HG03442 (cell line): ENCODE data around the gene HELZ.

Source experiments
- ATAC-seq: cut with Tn5 transposase; IDR thresholded peaks from one replicate; pipeline ENCODE4 v1.9.1; 2021; ENCODE audit warnings: mild to moderate bottlenecking, moderate library complexity; ENCODE audit not compliant: unreplicated experiment

Gene HELZ

GRCh38 chr17:67035131-67036083 lies 209.6 kb downstream of the HELZ start:
- peak; percentile 77 for ATAC-seq

- no peak for ATAC-seq
These were observed 211.4 kb downstream of the HELZ start for GRCh38 chr17:67033613-67034012.

- no peak for ATAC-seq
These were observed 212.0 kb downstream of the HELZ start for GRCh38 chr17:67032985-67033384.

- no peak for ATAC-seq
These were observed 212.6 kb downstream of the HELZ start for GRCh38 chr17:67032382-67032781.

DNA sequence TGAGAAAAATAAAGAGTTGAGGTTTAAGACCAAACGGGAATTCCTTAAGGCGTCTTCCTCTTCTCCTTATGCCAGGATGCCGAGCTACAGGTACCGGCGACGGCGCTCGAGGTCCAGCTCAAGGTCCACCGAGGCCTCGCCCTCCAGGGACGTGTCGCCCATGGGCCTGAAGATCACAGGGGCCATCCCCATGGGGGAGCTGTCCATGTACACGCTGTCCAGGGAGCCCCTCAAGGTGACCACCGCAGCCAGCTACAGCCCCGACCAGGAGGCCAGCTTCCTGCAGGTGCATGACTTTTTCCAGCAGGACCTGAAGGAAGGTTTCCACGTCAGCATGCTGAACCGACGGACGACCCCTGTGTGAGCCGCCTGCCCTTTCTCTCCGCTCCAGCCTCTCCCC lies 214.4 kb downstream of the HELZ start:
- no peak for ATAC-seq

GRCh38 chr17:67027031-67027628 lies 217.9 kb downstream of the HELZ start:
- no peak for ATAC-seq

GRCh38 chr17:67026341-67026740 lies 218.7 kb downstream of the HELZ start:
- no peak for ATAC-seq

- no peak for ATAC-seq
These were observed 219.7 kb downstream of the HELZ start for GRCh38 chr17:67025216-67025792.

DNA sequence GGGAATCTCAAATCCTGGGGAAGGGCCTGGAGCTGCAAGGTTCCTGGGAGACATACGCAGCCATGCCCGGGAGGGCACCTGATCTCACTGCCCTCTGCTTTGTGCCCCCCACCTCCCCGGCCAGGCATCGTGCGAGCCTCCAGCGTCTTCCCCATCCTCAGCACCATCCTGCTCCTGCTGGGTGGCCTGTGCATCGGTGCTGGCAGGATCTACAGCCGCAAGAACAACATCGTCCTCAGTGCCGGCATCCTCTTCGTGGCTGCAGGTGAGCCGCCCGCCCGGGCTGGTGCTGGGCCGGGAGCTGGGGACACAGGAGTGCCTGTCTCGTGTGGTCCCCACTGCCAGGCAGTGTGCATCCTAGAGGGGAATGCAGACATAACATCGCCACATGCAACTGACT lies 220.3 kb downstream of the HELZ start:
- ATAC-seq = no peak

GRCh38 chr17:67022451-67022810 lies 222.6 kb downstream of the HELZ start:
- no peak for ATAC-seq

- ATAC-seq = no peak
These were observed 223.1 kb downstream of the HELZ start for GRCh38 chr17:67021743-67022450.

DNA sequence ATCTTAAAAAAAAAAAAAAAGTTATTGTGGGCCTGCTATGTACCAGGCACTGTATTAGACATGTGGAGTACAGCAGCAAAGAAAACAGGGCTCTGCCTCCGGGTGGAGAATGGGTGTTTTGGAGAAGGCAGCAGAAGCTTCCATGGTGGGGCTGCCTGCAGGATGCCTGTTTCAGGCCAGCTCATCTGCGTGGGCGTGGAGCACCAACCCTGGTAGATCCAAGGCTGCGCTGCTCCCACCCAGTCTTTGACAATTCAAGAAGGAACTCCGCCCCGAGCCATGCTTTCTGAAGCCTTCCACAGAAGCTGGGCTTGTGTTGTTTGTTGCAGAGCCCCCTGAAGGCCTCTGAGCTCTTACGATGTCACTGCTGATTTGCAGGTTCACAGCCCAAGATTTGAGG lies 223.8 kb downstream of the HELZ start:
- ATAC-seq = no peak
